ENCODE data around the gene PTPRD.

- TF ChIP-seq CTCF (IDR thresholded peaks at IDR 0.05) (no peak), POLR2A (IDR thresholded peaks at IDR 0.05) (no peak)
These were observed 1959.7 kb downstream of the PTPRD start for GRCh38 chr9:8653111-8653510.
